Umbilical cord (tissue), 2 donors: ENCODE measurements around the gene RNF214. TPM values are rescaled to one million over a fixed set of nuclear protein-coding genes. Genes with fewer than 3 reads are reported as not detected.
A peak's percentile ranks its signal among the peaks of the same experiment; 100 is the strongest.

Source experiments
- DNase-seq: peaks from one replicate; pipeline ENCODE4 v3.0.0-alpha.2; 2015; ENCODE audit warnings: low spot score
- total RNA-seq: library from RNA; depleted of rRNA; stranded (reverse); fragments of >200 nt; gene quantifications from one replicate; pipeline ENCODE4 v1.2.3, GENCODE V29; 2014; ENCODE audit warnings: low replicate concordance; ENCODE audit not compliant: insufficient read depth

The RNF214 gene
- total RNA-seq, 1 donor from 2014 or later = 10.8 TPM

DNA sequence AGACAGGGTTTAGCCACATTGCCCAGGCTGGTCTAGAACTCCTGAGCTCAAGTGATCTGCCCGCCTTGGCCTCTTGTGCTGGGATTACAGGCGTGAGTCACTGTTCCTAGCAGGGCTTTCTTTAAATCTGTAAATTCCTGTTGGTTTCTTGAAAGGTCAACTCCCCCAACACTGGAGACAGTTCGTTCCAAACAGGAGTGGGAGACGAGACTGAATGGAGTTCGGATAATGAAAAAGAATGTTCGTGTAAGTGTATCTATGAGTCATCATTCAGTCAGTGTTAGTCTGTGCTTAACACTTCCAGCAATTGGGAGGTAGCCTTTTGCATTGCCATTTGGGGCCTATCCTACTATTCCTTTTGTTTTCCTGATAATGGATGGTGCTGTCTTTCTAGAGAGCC, 48.7 kb downstream of the RNF214 start:
- peak; percentile 73 for DNase-seq

DNA sequence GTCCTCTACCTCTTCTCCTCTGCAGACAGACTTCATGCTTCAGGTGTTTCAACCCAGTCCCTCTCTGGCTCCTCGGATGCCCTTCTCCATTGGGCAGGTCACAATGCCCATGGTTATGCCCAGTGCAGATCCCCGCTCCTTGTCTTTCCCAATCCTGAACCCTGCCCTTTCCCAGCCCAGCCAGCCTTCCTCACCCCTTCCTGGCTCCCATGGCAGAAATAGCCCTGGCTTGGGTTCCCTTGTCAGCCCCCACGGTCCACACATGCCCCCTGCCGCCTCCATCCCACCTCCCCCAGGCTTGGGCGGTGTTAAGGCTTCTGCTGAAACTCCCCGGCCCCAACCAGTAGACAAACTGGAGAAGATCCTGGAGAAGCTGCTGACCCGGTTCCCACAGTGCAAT, 49.4 kb downstream of the RNF214 start:
- no peak for DNase-seq

DNA sequence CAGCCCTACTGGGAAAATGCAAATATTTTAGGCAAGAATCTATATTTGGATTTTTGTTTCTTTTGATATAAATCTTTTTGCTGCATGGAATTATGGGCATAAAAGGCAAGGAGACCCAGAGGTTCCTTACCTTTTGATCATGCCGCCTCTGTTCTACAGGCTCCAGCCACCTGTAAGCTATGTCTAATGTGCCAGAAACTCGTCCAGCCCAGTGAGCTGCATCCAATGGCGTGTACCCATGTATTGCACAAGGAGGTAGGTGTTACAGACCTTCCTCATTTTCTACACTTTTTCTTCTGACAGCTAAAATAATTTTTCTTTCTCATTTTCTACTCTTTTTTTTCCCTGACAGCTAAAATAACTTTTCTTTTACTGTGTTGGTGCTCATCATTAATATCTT, 50.5 kb downstream of the RNF214 start:
- DNase-seq = no peak

DNA sequence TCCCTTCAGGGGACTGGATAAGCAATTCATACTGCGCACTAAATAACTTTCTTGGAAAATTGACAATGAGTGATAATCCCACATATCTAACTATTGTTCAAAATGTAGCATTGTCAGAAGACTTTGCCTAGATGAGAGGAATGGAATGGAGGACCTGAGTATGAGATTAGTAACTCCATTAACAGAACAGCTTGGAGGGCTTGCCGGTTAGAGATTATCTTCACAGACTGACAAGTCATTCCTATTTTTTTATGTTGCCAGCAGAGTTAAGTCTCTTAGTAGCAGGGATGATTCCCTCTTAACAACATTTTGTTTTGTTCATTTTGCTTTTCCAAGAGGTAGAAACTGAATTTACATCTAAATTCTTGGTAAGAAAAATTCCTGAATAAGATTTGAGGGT, 51.6 kb downstream of the RNF214 start:
- no peak for DNase-seq

DNA sequence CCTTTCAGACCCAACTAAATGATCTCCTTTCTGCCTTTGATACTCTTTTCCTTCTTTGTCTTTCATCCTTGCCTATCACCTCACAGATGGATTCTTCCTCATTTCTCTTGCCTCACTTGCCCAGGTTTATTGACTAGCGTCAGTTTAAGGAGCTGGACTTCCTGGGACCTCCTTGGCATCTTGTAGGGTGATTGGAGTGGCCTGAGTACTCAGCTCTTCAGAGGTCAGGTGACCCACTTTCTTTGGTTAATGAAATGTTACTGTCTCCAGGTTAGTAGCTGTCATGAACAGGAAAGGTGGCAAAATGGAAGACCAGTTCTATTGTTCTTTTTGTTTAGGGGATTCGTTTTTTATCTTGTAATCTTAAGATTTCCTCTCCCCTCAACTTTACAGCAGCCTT, 54.1 kb downstream of the RNF214 start:
- no peak for DNase-seq

DNA sequence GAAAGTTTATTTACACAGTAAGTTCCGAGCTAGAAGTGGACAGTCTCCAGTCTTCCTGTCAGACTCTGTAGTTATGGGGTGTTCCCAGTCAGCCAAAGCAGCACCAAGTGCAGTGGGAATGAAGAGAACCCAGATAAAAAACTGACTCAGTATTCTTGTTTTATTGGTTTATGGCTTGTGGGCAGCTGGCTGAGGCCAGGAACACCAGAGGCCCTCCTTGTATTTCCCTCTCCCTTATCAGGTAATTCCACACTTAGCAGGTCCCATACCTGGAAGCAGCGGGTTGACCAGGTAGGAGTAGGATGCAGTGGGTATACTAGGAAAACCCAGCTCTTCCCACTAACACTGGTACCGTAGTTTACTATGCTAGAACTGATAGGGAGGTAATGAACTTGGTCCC, 55.2 kb downstream of the RNF214 start:
- no peak for DNase-seq

DNA sequence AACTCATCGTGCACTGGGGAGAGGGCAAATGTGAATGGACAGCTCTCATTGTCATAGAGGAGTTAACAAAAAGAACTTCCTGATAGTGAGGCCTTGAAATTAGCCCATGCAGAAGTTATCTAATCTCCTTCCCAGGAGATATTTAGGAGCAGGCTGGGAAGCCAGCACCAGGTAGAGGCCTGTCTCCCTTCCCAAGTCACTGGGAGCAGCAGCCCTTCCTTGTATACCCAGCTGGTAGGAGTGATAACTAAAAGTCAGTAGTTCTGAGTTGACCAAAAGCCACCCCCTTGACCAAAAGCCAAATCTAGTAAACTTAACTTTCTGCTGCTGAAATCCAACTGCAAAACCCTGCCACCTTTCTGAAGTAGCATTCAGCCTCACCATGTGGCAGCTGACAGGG, 57.3 kb downstream of the RNF214 start:
- DNase-seq = no peak

DNA sequence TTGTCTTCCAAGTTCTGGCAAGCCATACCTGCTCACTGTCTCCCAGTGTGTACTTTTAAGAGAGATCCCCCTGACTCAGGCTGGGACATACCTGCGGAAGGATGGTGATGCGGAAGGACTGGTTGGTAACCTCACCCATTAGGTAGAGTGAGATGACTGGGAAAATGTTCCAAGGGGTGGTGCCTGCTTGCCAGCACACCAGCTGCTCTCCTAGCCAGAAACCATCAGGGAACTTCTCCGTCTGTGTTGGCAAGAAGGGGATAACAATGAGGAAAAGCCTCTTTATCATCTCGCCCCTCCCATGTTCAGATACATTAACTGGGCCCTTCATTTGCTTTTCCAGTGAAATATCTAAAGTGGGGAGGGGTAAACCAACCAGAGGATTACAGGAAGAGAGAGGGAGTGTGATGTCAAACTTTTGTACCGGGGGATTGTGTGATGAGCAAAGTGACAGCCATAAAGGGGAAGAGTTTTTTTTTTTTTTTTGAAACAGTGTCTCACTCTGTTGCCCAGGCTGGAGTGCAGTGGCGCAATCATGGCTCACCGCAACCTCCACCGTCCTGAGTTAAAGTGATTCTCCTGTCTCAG, 58.4 kb downstream of the RNF214 start, which contains the start of gene BACE1-AS:
BACE1-AS (plus strand) TSS at position 538 of the 588 bp plus-strand sequence.
- DNase-seq = no peak

DNA sequence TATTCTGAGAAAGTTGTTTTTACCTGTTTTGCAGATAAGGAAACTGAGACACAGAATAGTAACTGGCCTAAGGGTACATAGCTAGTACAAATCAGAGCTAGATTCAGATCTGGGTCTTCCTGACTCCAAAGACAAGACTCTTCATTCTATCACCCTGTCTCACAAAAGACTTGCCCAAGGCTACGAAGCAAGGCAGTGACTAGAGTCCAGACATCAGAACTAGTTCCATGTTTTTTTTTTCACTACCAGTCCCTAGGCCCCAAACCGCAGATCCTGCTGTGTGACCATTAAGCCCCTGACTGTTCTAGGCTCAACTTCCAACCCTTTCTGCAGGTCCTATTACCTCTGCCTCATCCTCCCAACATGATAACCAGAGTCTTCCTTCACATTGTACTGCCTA, 60.1 kb downstream of the RNF214 start:
- DNase-seq = no peak

DNA sequence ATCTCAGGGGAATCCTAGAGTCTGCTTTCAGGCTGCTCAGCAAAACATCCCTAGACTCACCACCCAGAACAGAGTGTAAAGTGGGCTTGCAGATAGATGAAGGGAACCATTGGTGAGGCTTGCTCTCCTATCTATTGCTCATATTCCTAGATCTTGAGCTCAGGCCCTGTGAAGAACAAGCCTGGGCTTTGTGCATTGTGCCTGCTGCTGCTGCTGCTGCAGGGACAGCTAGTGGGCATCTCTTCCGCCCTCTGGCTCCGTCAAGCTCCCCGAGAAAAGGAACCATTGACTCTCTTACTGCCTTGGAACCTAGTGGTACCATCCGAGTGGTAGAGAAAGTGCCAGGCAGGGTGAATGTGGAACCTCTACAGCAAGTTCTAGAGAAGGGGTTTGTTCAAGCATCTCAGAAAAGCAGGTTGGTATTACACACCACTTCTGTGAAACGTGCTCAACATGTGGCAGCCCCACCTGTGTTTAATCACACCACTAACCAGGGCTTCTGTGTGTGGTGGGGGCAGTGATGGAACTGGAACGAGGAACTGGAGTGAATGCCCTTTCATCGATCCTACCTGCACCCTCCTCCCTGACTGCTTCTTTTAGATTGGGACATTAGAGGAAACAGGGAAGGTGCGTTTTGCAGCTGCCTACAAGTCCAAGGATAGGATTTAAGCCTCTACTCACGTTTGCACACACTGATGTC, 63.1 kb downstream of the RNF214 start:
- DNase-seq = no peak

DNA sequence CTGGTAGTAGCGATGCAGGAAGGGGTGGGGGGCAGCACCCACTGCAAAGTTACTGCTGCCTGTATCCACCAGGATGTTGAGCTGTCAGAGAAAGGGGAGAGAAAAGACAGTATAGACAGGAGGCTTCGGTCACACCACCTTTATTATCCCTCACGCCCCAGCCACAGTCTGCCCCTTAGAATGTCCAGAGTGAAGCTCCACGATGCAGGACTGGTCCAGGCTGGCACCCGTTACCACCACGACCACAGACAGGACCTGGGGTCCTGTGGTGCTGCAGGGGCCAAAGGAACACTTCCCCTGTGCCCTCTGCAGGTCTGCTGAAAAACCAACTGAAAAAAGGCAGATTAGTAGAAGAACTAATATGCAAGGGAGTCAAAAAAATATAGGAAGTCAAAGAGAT, 64.4 kb downstream of the RNF214 start:
- no peak for DNase-seq

DNA sequence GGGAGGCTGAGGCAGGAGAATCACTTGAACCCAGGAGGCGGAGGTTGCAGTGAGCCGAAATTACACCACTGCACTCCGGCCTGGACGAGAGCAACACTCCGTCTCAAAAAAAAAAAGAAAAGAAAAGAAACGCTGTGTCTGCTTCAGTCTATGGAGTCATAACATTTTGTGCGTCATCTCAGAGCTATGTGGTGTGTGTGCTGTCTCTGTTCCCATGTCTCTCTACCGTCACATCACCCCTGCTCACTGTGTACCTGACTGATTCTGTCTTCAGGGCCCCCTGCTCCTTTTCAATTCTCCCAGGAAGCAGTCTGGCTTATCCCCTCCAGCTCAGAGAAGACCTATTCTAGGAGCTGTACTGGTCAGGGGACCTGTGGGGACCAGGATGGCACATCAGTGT, 65.7 kb downstream of the RNF214 start:
- no peak for DNase-seq

DNA sequence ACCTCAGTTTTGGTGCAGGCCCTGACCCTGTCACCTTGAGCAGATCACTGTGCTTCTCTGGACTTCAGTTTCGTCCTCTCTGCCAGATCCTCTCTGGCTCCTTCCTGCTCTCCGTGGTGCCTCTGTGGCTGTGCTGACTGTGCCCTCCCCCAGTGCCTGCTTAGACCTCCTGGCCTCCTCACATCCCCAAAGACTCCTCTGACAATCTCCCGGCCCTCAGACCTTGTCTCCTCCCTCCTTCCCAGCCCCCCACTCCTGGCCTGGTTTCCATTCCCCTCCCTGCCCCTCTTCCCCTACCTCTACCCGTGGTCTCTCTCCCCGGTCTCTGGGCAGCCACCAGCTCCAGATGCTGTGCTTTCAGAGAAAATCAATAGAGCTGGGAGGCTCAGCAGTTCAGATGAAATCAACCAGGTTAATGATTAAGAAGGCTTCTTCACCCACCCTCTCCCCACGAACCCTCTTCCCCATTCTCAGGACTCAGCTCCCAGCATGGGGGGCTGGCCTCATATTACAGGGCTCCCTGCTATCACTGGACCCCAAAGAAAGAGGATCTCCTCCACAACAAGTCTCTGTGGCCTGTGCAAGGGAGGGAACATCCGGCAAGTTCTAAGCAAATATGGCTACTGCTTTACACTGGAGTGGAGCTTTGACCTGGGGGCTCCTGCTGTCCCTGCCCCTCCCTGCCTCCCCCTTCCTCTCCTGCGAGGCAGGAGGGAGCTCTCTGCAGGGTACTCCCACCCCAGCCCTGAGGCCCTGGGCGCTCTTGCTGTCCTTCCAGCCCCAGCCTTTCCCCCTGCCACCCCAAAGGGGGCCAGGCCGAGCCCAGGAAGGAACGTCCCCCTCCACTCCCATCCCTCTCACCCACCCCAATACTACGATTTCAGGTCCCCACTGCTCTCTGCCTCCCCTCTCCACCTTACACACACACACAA, 67.1 kb downstream of the RNF214 start:
- no peak for DNase-seq

DNA sequence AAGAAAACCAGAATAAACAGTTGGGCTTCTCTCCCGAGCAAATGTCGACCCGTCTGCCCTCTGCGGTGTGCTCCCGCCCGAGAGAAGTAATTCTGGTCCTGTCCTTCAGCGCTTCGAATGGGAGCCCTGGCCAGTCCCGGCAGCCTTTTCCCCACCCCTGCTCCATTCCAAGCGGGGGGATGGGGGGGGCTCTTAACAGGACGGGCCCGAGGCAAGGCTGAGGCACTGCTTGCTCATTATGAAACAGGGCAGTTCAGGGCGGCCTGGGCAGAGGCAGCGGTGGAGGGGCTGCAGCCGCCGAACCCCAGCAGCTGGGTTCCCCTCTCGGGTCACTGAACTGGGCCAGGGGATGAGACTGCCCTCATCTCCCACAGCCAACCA, 67.8 kb downstream of the RNF214 start:
- peak; percentile 57 for DNase-seq

DNA sequence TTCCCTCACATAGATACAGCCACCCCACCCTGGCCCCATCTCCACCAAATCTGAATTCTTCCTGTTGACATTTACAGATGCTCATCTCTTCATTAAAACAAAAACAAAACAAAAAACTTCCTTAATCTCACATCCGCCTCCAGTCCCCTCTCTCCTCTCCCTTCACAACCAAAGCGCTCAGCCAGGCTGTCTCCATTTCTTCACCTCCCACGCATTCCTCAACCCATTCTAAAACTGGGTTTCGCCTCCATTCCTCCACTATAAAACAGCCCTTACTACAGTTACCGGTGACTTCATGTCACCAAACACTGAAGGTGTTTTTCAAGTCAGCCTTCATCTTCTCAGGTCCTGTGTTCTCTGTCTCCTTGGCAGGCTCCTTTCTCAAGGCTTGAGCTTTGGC, 68.3 kb downstream of the RNF214 start:
- DNase-seq = no peak

DNA sequence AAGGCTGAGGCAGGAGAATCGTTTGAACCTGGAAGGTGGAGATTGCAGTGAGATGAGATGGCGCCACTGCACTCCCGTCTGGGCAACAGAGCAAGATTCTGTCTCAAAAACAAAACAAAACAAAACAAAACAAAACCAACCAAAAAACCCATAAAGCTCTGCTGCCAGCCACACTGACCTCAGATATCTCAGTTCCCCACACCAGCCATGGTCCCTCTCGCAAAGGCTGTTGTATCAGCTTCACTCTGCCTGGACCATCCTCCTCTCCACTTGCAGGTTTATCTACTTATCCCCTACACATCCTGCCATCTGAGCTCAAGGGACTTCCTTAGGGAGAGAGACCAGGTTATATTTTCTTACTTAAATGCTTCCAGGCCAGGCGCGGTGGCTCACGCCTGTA, 69.8 kb downstream of the RNF214 start:
- DNase-seq = no peak

DNA sequence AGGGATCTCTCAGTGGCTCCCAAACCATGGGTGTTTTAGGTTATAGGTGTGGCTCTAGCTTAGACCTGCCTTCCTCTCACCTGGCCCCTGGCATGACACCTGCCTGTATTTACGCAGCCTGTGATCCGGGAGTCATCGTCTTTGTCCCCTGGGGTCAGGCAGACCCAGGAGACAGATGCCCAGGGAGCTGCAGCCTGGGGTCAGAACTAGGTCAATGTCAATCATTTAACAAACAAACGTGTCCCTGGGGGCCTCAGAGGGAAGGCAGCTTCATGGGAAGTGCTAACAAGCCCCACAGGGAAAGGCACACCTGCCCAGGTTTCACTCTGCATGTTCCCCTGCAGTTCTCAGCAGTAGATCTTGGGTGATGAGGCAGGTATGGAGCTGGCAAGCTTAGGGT, 70.6 kb downstream of the RNF214 start:
- DNase-seq = no peak

DNA sequence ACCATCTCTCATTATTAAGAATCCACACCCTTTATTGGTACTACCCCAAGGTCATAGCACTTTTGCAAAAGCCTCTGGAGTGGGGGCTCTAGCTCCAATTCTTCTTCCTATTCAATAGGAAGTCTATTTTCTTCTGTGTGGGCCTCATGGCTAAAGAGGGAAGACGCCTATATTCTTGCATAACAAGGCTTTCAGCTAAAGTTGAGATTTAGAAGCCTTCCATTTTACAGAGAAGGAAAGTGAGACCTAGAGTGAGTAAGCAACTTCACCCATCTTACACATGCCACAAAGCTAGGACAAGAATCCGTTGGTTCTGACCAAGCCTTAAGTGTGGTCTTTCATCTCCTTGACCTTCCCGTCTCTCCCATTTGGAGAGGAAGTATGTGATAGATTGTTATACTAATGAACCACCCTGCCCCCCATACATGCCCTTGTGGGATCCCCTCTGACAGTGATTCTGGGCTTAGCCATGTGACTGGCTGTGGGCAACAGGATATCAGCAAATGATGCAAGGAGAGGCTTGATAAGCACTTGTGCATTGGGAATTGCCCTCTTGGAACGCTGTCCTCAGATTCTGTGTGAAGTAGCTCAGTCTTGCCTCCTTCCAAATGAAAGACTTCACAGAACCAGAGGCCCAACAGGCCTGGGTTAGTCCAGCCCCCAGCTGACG, 71.3 kb downstream of the RNF214 start:
- DNase-seq = no peak

DNA sequence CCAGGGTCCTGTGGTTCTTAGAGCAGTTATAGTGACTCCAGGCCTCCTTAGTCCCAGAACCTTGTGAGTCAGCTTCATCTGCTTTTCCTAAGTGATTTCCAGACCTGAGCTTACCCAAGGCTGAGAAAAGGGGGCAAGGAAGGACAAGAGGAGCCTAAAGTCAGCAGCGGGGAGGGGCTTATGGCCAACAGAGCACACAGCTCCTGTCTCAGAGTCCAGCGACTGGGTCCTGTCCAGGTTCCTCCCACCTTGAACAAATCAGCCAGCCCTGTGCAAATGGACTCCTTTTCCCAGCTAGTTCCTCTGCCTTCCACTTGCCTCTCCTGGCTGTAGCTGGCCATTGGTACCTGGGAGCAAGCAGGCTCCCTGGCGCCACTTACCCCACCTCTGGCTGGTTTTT, 72.7 kb downstream of the RNF214 start:
- no peak for DNase-seq

DNA sequence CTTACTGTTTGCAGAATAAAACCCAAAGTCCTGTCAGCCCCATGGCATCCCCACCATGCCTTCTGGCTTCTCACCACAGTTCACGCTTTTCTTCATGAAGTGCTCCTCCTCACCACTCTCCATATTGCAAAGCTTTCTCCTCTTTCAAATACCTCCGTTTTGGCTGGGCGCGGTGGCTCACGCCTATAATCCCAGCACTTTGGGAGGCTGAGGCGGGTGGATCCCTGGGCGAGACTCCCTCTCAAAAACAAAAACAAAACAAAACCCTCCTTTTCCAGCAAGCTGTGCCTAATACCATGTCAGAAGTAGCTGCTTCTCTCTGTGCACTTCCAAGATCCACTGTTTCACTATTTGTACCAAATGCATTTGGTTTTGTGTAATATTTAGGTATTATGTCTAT, 76.8 kb downstream of the RNF214 start:
- no peak for DNase-seq

DNA sequence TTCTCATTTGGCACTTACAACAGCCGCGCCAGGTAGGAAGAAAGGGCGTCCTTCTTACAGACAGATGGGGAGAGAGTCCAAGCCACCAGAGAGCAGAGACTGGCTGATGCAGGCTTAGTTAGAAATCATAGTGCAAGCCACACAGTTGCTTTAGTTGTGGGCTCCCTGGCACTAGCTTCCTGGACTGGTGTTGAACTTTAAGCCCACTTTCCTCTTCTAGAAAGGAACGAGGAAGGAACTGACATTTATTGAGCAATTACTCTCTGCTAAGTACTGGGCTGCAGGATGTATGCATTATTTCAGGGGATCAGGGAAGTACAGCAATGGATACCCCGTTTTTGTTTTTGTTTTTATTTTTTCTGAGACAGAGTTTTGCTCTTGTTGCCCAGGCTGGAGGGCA, 80.6 kb downstream of the RNF214 start:
- no peak for DNase-seq
